HCT116 (cell line): ENCODE results near the gene BCL11A. TPM values are rescaled to one million over a fixed set of nuclear protein-coding genes. Genes with fewer than 3 reads are reported as not detected.

Experiments used
- ATAC-seq: fragments of 200-7000 bp; cut with Tn5 transposase; 2 replicates; pipeline ENCODE4 v1.9.1; 2020; ENCODE audit warnings: mild to moderate bottlenecking, moderate library complexity
- BruUV-seq: library from RNA; stranded (reverse); fragments of 400-500 nt; replicated peaks from 2 replicates; lab custom pipeline; 2021; lab: Mats Ljungman, UMichigan
- CTCF ChIA-PET: fragments of 300-600 bp; sonication (Branson Sonifier 250); formaldehyde crosslinking; loops from one replicate; lab custom pipeline; 2021; ENCODE audit warnings: antibody characterized with exemption; lab: Charles Lee
- POLR2A ChIA-PET: fragments of 300-600, 350-600 bp; sonication (Branson Sonifier 250); formaldehyde crosslinking; loops from one replicate; lab custom pipeline; 2021; ENCODE audit warnings: antibody characterized with exemption; lab: Charles Lee
- RAD21 ChIA-PET, 2 experiments: fragments of 300-600 bp; sonication (Branson Sonifier 250); formaldehyde crosslinking; loops; one replicate each; lab custom pipeline; 2023; ENCODE audit warnings: low total read pairs in 2 of 2; ENCODE audit not compliant: uncharacterized antibody in 2 of 2, unreplicated experiment in 2 of 2, low non-redundant PET in 1 of 2; lab: Charles Lee
- DNase-seq: peaks from one replicate; pipeline ENCODE4 v3.0.0-alpha.2; 2010; ENCODE audit warnings: low read depth, low spot score
- H2AFZ ChIP-seq: fragments of 200-600 bp; shearing (Covaris generic), sonication (generic); 2 replicates; pipeline ENCODE4 v1.6.1; 2017; ENCODE audit warnings: low read depth, mixed run types, mixed read lengths, antibody characterized with exemption, low read length; ENCODE audit not compliant: poor library complexity, severe bottlenecking
- H3K27ac ChIP-seq: 2 replicates; pipeline ENCODE4 v1.5.1; 2012; ENCODE audit warnings: low read depth, low read length
- H3K27me3 ChIP-seq: fragments of 200-600 bp; sonication (generic); 2 replicates; pipeline ENCODE4 v1.6.1; 2016; ENCODE audit warnings: mixed run types, low read length, mixed read lengths; ENCODE audit not compliant: insufficient read depth
- H3K36me3 ChIP-seq, 2 experiments: fragments of 200-500 bp in 1 of 2; fragments of 200-600 bp in 1 of 2; sonication (Bioruptor generic) in 1 of 2; sonication (generic) in 1 of 2; 2 replicates each; pipeline versions ENCODE4 v1.5.1 to v1.6.1; 2014 to 2016; ENCODE audit warnings: low read length in 2 of 2, inconsistent platforms in 1 of 2, mixed read lengths in 1 of 2, mixed run types in 1 of 2; ENCODE audit not compliant: insufficient read depth in 2 of 2, control insufficient read depth in 1 of 2
- H3K4me1 ChIP-seq, 2 experiments: fragments of 200-600 bp in 1 of 2; sonication (generic) in 1 of 2; 2 replicates each; pipeline versions ENCODE4 v1.5.1 to v1.6.1; 2012 to 2017; ENCODE audit warnings: low read length in 2 of 2, inconsistent platforms in 1 of 2, mild to moderate bottlenecking in 1 of 2, mixed read lengths in 1 of 2, mixed run types in 1 of 2, moderate library complexity in 1 of 2; ENCODE audit not compliant: insufficient read depth in 2 of 2, control insufficient read depth in 1 of 2
- H3K4me2 ChIP-seq: fragments of 200-600 bp; sonication (generic); 2 replicates; pipeline ENCODE4 v1.6.1; 2017; ENCODE audit warnings: mixed run types, low read length, mixed read lengths
- H3K4me3 ChIP-seq, 2 experiments: fragments of 200-600 bp in 1 of 2; sonication (generic) in 1 of 2; replicated peaks in 1 of 2; 2 replicates each; pipeline ENCODE4 v1.5.1; 2011 to 2016; ENCODE audit warnings: low read length in 2 of 2, control low read depth in 1 of 2, low read depth in 1 of 2, mild to moderate bottlenecking in 1 of 2, mixed read lengths in 1 of 2, mixed run types in 1 of 2
- H3K79me2 ChIP-seq: fragments of 200-600 bp; sonication (generic); 2 replicates; pipeline ENCODE4 v1.6.1; 2017; ENCODE audit warnings: mild to moderate bottlenecking, mixed run types, low read length, moderate library complexity, mixed read lengths; ENCODE audit not compliant: insufficient read depth
- H3K9ac ChIP-seq: fragments of 200-600 bp; sonication (generic); 2 replicates; pipeline ENCODE4 v1.6.1; 2016; ENCODE audit warnings: low read length, mixed read lengths
- H3K9me2 ChIP-seq: fragments of 200-600 bp; sonication (generic), shearing (Covaris generic); 2 replicates; pipeline ENCODE4 v1.6.1; 2017; ENCODE audit warnings: mixed run types, mild to moderate bottlenecking, moderate library complexity; ENCODE audit not compliant: insufficient read depth
- H3K9me3 ChIP-seq, 2 experiments: fragments of 200-500 bp in 1 of 2; fragments of 200-600 bp in 1 of 2; sonication (Bioruptor generic) in 1 of 2; sonication (generic) in 1 of 2; 2 replicates each; pipeline ENCODE4 v1.6.1; 2014 to 2017; ENCODE audit warnings: low read length in 2 of 2, mixed read lengths in 2 of 2, inconsistent platforms in 1 of 2, low read depth in 1 of 2, mild to moderate bottlenecking in 1 of 2, mixed run types in 1 of 2, moderate library complexity in 1 of 2; ENCODE audit not compliant: control insufficient read depth in 1 of 2, insufficient read depth in 1 of 2
- H4K20me1 ChIP-seq: fragments of 200-600 bp; sonication (generic), shearing (Covaris generic); 2 replicates; pipeline ENCODE4 v1.6.1; 2017; ENCODE audit warnings: mixed run types, mild to moderate bottlenecking, moderate library complexity; ENCODE audit not compliant: insufficient read depth
- EGR1 ChIP-seq: IDR thresholded peaks from 2 replicates; pipeline ENCODE4 v1.6.1; 2012; ENCODE audit warnings: low read depth
- ELF1 ChIP-seq: IDR thresholded peaks from 2 replicates; pipeline ENCODE4 v1.6.1; 2012; ENCODE audit warnings: low read depth, borderline replicate concordance
- EZH2 ChIP-seq: fragments of 200-600 bp; sonication (generic); IDR thresholded peaks from 2 replicates; pipeline ENCODE4 v1.6.1; 2017; ENCODE audit warnings: antibody characterized with exemption, mixed run types
- EZH2phosphoT487 ChIP-seq: fragments of 200-600 bp; IDR thresholded peaks from 2 replicates; pipeline ENCODE4 v1.6.1; 2018; ENCODE audit warnings: antibody characterized with exemption, borderline replicate concordance
- FOSL1 ChIP-seq: IDR thresholded peaks from 2 replicates; pipeline ENCODE4 v1.6.1; 2012; ENCODE audit warnings: low read depth
- MAX ChIP-seq: IDR thresholded peaks from 2 replicates; pipeline ENCODE4 v1.6.1; 2012
- POLR2AphosphoS5 ChIP-seq: IDR thresholded peaks from 2 replicates; pipeline ENCODE4 v1.6.1; 2011; ENCODE audit warnings: mild to moderate bottlenecking, low read depth, low read length, moderate library complexity
- RAD21 ChIP-seq: IDR thresholded peaks from 2 replicates; pipeline ENCODE4 v1.6.1; 2012; ENCODE audit warnings: low read depth, mild to moderate bottlenecking
- REST ChIP-seq: IDR thresholded peaks from 2 replicates; pipeline ENCODE4 v1.6.1; 2012; ENCODE audit warnings: low read depth
- SIN3A ChIP-seq: IDR thresholded peaks from 2 replicates; pipeline ENCODE4 v1.6.1; 2012; ENCODE audit warnings: low read depth
- SRF ChIP-seq: IDR thresholded peaks from 2 replicates; pipeline ENCODE4 v1.6.1; 2012; ENCODE audit warnings: low read depth
- TCF7L2 ChIP-seq: IDR thresholded peaks from 2 replicates; pipeline ENCODE4 v1.7.0; 2011; ENCODE audit warnings: borderline replicate concordance, inconsistent platforms; ENCODE audit not compliant: insufficient read depth, insufficient read length; ENCODE audit errors: extremely low read depth
- ZBTB33 ChIP-seq: IDR thresholded peaks from 2 replicates; pipeline ENCODE4 v1.6.1; 2011; ENCODE audit warnings: mild to moderate bottlenecking, low read length, moderate library complexity; ENCODE audit not compliant: insufficient replicate concordance; ENCODE audit errors: extremely low read depth
- ZFX ChIP-seq: fragments of 450-650 bp; IDR thresholded peaks from 2 replicates; pipeline ENCODE4 v1.6.1; 2017
- ZNF274 ChIP-seq: fragments of 200-500 bp; sonication (Bioruptor generic); IDR thresholded peaks from 2 replicates; pipeline ENCODE4 v1.6.1; 2014; ENCODE audit warnings: mild to moderate bottlenecking, low read depth, low read length, inconsistent platforms
- intact Hi-C: fragments of 100-400 bp; cut with micrococcal nuclease; formaldehyde crosslinking; loops from 2 replicates; pipeline ENCODE4 v1.10.0; 2022
- total RNA-seq: library from RNA; stranded (reverse); gene quantifications from one replicate; pipeline ENCODE4 v1.2.1, GENCODE V29; 2021; ENCODE audit not compliant: unreplicated experiment
- TF ChIP-seq, protein P1 (sequence below): IDR thresholded peaks from 2 replicates; pipeline ENCODE4 v1.6.1; 2012

BCL11A gene
- total RNA-seq, 1 experiment from 2014 or later = 0.71 TPM

GRCh38 chr2:60558536-60558935, 5.1 kb upstream of the BCL11A start:
- Histone ChIP-seq H3K27ac (no peak overlapping the region), H3K4me1 (peaks cover 2 to 18% of the 10 kb centered on the region in 2 experiments; a peak in 2 of 4 replicates), H3K79me2 (no peaks in the 10 kb centered on the region), H3K9me3 (no peaks in the 10 kb centered on the region), H4K20me1 (no peaks in the 10 kb centered on the region), H3K36me3 (no peaks in the 10 kb centered on the region), H3K27me3 (peaks cover 73% of the 10 kb centered on the region), H3K4me3 (no peak overlapping the region), H3K9ac (no peak overlapping the region), H3K4me2 (no peak overlapping the region), H3K9me2 (no peaks in the 10 kb centered on the region), H2AFZ (no peak overlapping the region)
- TF ChIP-seq TCF7L2 (no peak), ZBTB33 (no peak), EZH2 (no peak), POLR2AphosphoS5 (no peak), SIN3A (no peak), ELF1 (no peak), ZFX (no peak), RAD21 (no peak), SRF (no peak), REST (no peak), ZNF274 (no peak), MAX (no peak), EZH2phosphoT487 (no peak), FOSL1 (no peak), EGR1 (no peak)
- TF ChIP-seq, protein P1, sequence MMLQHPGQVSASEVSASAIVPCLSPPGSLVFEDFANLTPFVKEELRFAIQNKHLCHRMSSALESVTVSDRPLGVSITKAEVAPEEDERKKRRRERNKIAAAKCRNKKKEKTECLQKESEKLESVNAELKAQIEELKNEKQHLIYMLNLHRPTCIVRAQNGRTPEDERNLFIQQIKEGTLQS = no peak
- intact Hi-C loops = loop anchor here (10.0 kb wide), 1 partner anchor 1254 kb away; no protein-coding TSS in a partner anchor
- ChIA-PET RAD21 (interaction anchor here in 1 of 2 experiments (0.6 kb wide), 1 partner anchor 130 kb away, joined by 3 read pairs; no protein-coding TSS in a partner anchor), POLR2A (no interaction called here), CTCF (interaction anchor here (1.8 to 4.0 kb wide), 4 partner anchors 9 to 441 kb away, joined by 4 to 38 read pairs (median 28); no protein-coding TSS in a partner anchor)
- BruUV-seq = no TSS peak
- ATAC-seq (no peak), DNase-seq (no peak)
